Adrenal gland (tissue), 12 donors: Measurements from ENCODE around the gene UNC13C. TPM values are rescaled to one million over a fixed set of nuclear protein-coding genes. Genes with fewer than 3 reads are reported as not detected.

Experiments used
- DNase-seq, 7 donors: peaks; one replicate each; pipeline ENCODE4 v3.0.0-alpha.2; 2019 to 2020
- H3K27ac ChIP-seq, 5 donors: fragments of 200-600 bp; sonication (generic) in 4 of 5; 1 replicate in 3 of 5; 2 replicates in 2 of 5; pipeline versions ENCODE4 v1.5.1 to v1.8.0; 2016 to 2020; ENCODE audit warnings: mild to moderate bottlenecking in 1 of 5
- H3K27me3 ChIP-seq: fragments of 200-600 bp; 2 replicates; pipeline ENCODE4 v1.8.0; 2021
- H3K36me3 ChIP-seq, 2 donors: fragments of 200-600 bp; replicated peaks in 1 of 2; 1 replicate in 1 of 2; 2 replicates in 1 of 2; pipeline versions ENCODE4 v1.5.1 to v1.8.0; 2018 to 2022
- H3K4me1 ChIP-seq, 2 donors: fragments of 200-600 bp; replicated peaks in 1 of 2; 1 replicate in 1 of 2; 2 replicates in 1 of 2; pipeline versions ENCODE4 v1.5.1 to v1.8.0; 2018 to 2021
- H3K4me3 ChIP-seq, 4 donors: fragments of 200-600 bp; sonication (generic) in 3 of 4; one replicate each; pipeline ENCODE4 v1.5.1; 2016 to 2018
- H3K9me3 ChIP-seq, 3 donors: fragments of 200-600 bp; sonication (generic) in 1 of 3; replicated peaks in 1 of 3; 1 replicate in 2 of 3; 2 replicates in 1 of 3; pipeline versions ENCODE4 v1.5.1 to v1.8.0; 2016 to 2021
- POLR2A ChIP-seq, 2 donors: fragments of 450-650 bp; IDR thresholded peaks; one replicate each; pipeline ENCODE4 v1.6.1; 2017; ENCODE audit warnings: antibody characterized with exemption in 2 of 2, mild to moderate bottlenecking in 2 of 2, moderate library complexity in 1 of 2
- WGBS, 4 donors: extraction: QIAGEN DNeasy Blood & Tissue Kit in 2 of 4; methylation state at CpG; one replicate each; pipeline versions ENCODE4 v1.1.5 to v1.1.7; 2013 to 2017; 5-methylcytosine and 5-hydroxymethylcytosine counted together
- intact Hi-C, 2 donors: fragments of 100-400 bp; cut with DNase I; formaldehyde crosslinking; loops; one replicate each; pipeline versions ENCODE4 v1.14.1 to v1.15.0; 2022 to 2023
- polyA plus RNA-seq, 3 donors: library from polyadenylated mRNA; stranded (reverse); fragments of 200-250 nt in 2 of 3; fragments of 350-450 nt in 1 of 3; fragmentation: Illumina TruSeq in 1 of 3; extraction: RNeasy Lipid Tissue Mini Kit (QIAGEN cat#74804) in 1 of 3; gene quantifications; one replicate each; pipeline ENCODE4 v1.2.3, GENCODE V29; 2013 to 2014
- total RNA-seq, 9 donors: library from RNA; depleted of rRNA in 4 of 9; stranded (reverse); fragments of >200 nt in 4 of 9; fragments of 120-200 nt in 1 of 9; fragmentation: NEBNext Ultra II Directional in 1 of 9; extraction: Animal tissue kit (Norgen Biotek cat#: 25700) in 1 of 9; gene quantifications; one replicate each; pipeline versions ENCODE4 v1.1.0 to v1.2.4, GENCODE V29; 2013 to 2023
- TF ChIP-seq, protein P1 (sequence below), 6 experiments: fragments of 450-650 bp in 4 of 6; fragments of 200-600 bp in 2 of 6; sonication (generic) in 1 of 6; IDR thresholded peaks; 1 replicate in 5 of 6; 2 replicates in 1 of 6; pipeline versions ENCODE4 v1.5.1 to v1.8.0; 2016 to 2021; ENCODE audit warnings: antibody characterized with exemption in 6 of 6, mild to moderate bottlenecking in 2 of 6, moderate library complexity in 1 of 6
- donor health status: healthy with polysubstance abuse.
- donor health status: Bipolar disorder and iron deficiency.
- donor health status: DM: yes; HTN: yes; CAD: no.
- donor health status: DM: no; HTN: no; CAD: no.
- donor health status: DM: no; HTN: no; CAD: no.
- donor health status: DM: yes; HTN: yes; CAD: no.

The UNC13C gene
- total and polyA plus RNA-seq, 12 donors: 0.04 to 0.61 (median 0.20) TPM; not detected in 4

DNA sequence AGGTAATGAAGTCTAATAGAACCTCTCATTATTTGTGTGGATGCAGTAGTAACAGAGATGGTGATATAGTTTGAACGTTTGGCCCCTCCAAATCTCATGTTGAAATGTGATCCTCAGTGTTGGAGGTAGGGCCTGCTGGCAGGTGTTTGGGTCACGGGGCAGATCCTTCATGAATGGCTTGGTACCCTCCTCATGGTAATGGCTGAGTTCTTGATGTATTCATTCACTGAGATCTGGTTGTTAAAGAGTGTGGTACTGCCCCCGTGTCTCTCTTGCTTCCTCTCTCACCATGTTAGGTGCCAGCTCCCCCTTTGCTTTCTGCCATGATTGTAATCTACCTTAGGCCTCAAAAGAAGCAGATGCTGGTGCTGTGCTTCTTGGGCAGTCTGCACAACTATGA, 606.8 kb downstream of the UNC13C start:
- intact Hi-C loops: no loop called here
- H3K4me1 ChIP-seq: no peaks in the 10 kb centered on the region
- no peak for DNase-seq
- no peaks in the 10 kb centered on the region for H3K9me3 ChIP-seq
- H3K27ac ChIP-seq: no peak overlapping the region
- no peak overlapping the region for H3K4me3 ChIP-seq
- no peak for TF ChIP-seq POLR2A (IDR thresholded peaks at IDR 0.05)
- TF ChIP-seq, protein P1, sequence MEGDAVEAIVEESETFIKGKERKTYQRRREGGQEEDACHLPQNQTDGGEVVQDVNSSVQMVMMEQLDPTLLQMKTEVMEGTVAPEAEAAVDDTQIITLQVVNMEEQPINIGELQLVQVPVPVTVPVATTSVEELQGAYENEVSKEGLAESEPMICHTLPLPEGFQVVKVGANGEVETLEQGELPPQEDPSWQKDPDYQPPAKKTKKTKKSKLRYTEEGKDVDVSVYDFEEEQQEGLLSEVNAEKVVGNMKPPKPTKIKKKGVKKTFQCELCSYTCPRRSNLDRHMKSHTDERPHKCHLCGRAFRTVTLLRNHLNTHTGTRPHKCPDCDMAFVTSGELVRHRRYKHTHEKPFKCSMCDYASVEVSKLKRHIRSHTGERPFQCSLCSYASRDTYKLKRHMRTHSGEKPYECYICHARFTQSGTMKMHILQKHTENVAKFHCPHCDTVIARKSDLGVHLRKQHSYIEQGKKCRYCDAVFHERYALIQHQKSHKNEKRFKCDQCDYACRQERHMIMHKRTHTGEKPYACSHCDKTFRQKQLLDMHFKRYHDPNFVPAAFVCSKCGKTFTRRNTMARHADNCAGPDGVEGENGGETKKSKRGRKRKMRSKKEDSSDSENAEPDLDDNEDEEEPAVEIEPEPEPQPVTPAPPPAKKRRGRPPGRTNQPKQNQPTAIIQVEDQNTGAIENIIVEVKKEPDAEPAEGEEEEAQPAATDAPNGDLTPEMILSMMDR (IDR thresholded peaks at IDR 0.05): no peak
- 53 to 69% (median 63%) methylated on average over 3 of the region's 3 CpGs for WGBS, 4 donors
- no peaks in the 10 kb centered on the region for H3K36me3 ChIP-seq
- H3K27me3 ChIP-seq: no peaks in the 10 kb centered on the region

DNA sequence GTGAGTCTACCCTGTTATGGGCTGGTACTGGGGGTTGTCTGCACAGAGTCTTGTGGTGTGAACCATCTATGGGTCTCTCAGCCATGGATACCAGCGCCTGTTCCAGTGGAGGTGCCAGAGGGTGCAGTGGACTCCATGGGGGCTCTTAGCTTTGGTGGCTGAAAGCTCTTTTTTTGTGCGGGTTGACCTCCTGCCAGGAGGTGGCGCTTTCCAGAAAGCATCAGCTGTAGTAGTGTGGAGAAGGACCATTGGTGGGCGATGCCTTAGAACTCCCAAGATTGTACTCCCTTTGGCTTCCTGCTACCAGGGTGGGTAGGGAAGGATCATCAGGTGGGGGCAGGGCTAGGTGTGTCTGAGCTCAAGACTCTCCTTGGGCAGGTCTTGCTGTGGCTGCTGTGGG, 615.9 kb downstream of the UNC13C start:
- Histone ChIP-seq H3K36me3 (no peaks in the 10 kb centered on the region), H3K4me1 (no peaks in the 10 kb centered on the region), H3K27me3 (no peaks in the 10 kb centered on the region), H3K9me3 (no peaks in the 10 kb centered on the region), H3K4me3 (no peak overlapping the region), H3K27ac (no peak overlapping the region)
- WGBS, 4 donors: 92 to 100% (median 93%) methylated on average over 3 to 4 of the region's 4 CpGs
- intact Hi-C loops: no loop called here
- TF ChIP-seq, protein P1 (IDR thresholded peaks at IDR 0.05): no peak
- no peak for TF ChIP-seq POLR2A (IDR thresholded peaks at IDR 0.05)
- no peak for DNase-seq

DNA sequence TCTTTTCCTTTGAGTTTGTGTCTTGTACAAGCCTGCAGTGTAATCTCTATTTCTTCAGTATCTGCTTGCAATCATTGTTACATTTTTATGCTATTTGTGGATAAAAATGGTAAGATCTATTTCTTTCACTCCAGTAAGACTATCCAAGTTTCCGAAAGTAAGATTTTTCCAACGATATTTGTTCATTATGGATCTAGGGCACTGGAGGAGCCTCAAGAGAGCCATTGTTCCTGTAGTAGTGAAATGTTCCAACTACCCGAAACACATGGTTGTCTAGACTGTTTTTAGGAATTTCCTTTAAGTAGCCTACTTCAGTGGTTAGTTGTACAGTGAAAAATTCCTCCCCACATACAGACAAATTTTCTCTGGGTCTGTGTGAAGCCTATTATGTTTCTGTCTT, 621.1 kb downstream of the UNC13C start:
- WGBS, 4 donors: 71 to 83% (median 77%) methylated on average over 3 of the region's 3 CpGs
- H3K4me1 ChIP-seq: no peaks in the 10 kb centered on the region
- H3K27ac ChIP-seq: no peak overlapping the region
- intact Hi-C loops: no loop called here
- TF ChIP-seq POLR2A (IDR thresholded peaks at IDR 0.05): no peak
- TF ChIP-seq, protein P1 (IDR thresholded peaks at IDR 0.05): no peak
- no peaks in the 10 kb centered on the region for H3K36me3 ChIP-seq
- no peak for DNase-seq
- H3K9me3 ChIP-seq: no peaks in the 10 kb centered on the region
- no peak overlapping the region for H3K4me3 ChIP-seq
- no peaks in the 10 kb centered on the region for H3K27me3 ChIP-seq

DNA sequence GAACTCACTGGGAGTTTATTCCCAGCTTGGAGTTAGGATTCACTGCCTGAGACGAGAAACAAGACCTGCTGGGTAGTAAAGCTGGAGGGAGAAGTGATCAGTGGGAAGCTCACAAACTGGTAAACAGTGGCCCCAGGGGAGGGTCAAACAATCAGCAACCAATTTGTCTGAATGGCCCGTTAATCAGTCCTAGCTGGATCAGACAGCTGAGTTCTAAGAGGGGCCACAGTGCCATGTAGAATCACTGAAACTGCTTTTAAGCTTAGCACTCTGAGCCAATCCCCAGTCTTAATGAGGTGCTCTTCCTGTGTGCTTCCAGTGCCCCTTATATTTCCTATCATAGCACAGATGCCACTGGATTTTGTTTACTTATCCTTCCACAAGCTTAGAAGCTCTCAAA, 626.8 kb downstream of the UNC13C start:
- no peaks in the 10 kb centered on the region for H3K27me3 ChIP-seq
- H3K27ac ChIP-seq: no peak overlapping the region
- WGBS, 4 donors: 28 to 44% (median 33%) methylated on average over 2 of the region's 2 CpGs
- no peaks in the 10 kb centered on the region for H3K9me3 ChIP-seq
- H3K4me3 ChIP-seq: no peak overlapping the region
- DNase-seq: no peak
- no peaks in the 10 kb centered on the region for H3K4me1 ChIP-seq
- intact Hi-C loops: no loop called here
- no peaks in the 10 kb centered on the region for H3K36me3 ChIP-seq
- TF ChIP-seq POLR2A (IDR thresholded peaks at IDR 0.05): no peak
- TF ChIP-seq, protein P1 (IDR thresholded peaks at IDR 0.05): no peak
